Stimulated activated CD4-positive, alpha-beta T cell treated with anti-CD3 and anti-CD28 coated beads, Interleukin-4, amount 100 ng/mL, for 1 hour (primary cell): ENCODE data around the gene TENT5A.

Source experiments
- DNase-seq: peaks from one replicate; pipeline ENCODE4 v3.0.0-alpha.2; 2020

Gene TENT5A

DNA sequence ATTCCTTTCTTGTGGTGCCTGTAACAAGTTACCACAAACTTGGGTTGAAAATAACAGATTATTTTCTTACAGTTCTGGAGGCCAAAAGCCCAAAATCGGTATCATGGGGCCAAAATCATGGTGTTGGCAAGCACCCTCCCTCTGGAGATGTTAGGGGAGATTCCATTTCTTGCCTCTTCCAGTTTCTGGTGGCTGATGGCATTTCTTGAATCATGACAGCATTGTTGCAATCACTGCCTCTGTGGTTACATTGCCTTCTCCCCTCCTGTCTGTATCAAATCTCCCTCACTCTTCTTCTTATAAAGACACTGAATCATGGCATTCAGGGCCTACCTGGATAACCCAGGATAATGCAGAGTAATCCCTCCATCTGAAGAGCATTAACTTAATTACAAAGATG lies 17.9 kb upstream of the TENT5A start:
- DNase-seq, result no peak

DNA sequence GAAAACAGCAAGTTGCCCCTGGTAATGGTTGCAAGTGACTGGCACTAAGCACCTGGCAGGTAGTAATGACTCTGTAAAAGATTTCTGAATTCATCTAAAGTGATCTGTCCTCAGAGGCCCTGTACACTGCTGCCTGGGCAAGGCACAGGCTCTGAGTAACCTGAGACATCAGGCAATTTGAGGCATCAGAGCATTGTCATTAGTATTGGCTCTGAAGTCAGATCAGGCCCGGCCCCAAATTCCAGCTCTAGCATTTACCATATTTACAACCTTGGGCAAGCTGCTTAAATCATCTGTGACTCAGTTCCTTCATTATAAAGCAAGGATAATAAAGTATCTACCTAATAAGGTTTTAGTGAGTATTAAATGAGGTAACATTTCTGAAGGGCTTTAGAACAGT lies 17.3 kb upstream of the TENT5A start:
- no peak for DNase-seq

DNA sequence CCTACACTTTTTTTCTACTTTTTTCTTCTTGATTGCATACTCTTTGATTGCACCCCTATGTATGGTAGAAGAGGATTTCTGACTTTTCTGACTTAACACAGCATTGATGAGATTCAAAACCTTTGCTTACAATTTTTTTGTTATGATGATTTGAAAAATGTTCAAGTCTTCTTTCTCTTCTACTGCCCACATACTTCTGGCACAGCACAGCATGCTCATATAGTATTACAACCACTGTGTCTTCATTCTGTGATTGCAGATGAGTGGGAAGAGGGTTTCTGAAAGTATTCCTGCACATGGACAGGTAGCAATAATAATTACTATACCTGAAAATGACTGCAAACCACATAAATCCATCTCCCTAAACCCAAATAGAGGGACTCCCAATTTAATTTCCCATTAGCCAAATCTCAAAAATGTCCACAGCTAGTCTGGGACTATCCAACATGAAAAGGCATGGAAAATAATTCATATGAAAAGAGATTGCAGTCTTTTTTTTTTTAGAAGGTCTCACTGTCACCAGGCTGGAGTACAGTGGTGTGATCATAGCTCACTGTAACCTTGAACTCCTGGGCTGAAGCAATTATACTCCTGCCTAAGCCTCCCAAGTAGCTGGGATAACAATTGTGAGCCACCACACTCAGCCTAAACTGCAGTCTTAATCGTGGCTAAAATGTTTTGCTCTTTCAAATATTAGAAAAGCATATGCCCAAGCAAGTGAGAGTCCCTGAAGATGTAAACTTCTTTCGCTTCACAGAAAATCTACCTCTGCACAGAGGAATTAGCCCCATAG lies 15.9 kb upstream of the TENT5A start:
- no peak for DNase-seq

DNA sequence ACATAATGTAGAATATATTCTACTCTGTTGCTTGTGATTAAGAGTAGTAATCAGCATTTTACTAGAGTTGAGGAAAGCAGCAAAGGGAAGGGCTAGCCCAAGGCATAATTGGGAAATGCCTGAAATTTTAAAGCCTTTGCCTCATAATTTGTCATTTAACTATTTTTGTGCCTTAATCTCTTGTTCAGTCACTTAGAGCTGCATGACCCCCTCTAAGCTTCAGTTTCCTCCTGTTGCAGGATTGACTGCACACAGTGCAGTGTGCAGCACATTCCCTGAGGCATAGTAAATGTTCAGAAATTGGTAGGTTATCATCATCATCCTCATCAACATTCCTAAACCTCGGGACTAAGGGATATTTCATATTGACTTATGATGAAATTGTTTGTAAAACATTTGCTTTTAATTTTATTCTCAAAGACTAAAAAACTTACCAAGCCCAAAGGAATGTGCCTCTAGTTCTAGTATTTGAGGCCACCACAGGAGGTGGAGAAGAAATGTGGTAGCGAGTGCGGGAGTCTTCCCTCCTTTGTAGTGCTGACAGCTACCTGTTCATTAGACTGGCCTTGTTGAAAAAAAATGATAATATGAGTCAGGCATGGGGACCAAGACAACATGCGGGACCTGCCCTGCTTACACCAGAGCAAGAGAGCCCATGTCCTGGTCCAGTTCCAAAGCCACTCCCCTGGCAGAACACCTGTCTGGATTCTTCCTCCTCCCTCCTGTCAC lies 14.8 kb upstream of the TENT5A start:
- no peak for DNase-seq

DNA sequence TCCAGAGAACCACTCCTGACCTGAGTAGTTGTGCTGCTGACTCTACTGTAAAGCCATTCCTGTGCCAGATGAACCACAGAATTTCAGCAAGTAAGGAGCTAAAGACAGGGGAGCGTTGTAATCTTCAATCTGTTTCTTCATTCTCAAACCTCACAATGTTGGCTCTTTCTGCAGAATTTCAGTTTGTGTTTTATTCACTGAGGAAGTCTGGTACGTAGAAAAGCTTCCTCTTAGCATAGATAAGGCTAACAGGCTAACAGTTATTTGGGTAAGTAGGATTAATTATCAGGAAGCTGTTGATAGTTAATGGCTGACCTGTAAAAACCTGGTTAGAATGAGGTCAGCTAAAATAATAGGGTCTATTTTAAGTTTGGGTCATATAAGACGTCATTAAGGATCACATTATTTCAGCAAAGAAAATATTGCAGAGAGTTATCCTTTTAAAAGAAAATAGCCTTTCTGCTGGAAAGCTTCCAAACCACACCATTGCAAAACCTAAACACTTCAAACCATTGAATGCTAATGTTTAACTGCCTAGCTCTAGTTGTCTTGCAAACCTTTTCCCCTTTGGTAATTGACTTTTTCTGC lies 14.1 kb upstream of the TENT5A start:
- no peak for DNase-seq

DNA sequence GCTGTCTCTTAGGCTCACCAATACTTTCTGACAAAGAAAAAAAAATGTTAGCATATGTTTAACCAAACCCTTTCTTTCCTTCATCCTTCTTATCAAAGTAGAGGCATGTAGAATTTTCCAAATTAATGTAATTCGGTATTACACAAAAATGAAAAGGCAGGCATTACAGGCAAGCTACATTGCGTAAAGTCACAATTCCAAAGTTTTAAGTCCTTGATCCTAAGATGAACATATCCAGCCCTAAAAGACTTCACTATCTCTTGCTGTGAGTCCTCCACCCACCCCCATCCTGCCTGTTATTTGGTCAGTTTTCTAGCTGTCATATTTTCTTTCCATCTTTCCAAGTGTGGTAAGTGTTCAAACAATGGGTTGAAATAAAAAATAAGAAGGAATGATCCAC lies 12.1 kb upstream of the TENT5A start:
- DNase-seq, result no peak

DNA sequence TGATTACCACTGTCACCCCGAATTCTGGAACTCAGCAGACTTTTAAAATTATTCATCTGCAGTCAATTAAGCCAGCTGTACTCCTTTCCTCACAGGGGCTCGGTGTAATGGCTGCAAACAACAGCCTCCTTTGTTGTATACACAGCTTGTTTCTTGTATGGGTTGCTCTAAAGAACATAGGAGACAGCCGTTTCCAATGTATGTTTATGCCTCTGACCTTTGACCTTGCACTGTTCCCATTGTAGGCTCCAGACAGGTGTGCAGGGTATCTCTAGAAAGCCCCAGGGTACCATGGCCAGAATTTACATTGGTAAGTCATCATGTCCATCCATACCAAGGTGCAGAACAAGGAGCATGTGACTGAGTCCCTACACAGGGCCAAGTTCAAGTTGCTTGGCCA lies 11.5 kb upstream of the TENT5A start:
- DNase-seq, result no peak

DNA sequence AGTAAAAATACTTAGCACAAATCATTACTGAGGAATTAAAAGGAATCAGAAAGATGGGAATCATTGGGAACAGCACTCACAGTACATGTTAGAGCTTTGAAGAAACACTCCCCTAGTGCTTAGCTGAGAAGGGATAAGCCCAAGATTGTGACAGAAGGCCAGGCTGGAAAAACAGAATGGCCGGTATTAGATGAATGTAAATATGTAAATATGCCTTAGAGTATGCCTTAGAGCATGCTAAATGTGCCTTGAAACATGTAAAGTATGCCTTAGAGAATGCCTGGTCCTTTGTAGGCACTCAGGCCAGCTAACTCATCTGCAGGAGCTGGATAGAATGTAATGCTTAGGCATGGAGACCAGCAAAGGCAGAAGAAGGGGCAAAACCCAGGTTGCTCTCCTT lies 10.6 kb upstream of the TENT5A start:
- DNase-seq, result no peak

DNA sequence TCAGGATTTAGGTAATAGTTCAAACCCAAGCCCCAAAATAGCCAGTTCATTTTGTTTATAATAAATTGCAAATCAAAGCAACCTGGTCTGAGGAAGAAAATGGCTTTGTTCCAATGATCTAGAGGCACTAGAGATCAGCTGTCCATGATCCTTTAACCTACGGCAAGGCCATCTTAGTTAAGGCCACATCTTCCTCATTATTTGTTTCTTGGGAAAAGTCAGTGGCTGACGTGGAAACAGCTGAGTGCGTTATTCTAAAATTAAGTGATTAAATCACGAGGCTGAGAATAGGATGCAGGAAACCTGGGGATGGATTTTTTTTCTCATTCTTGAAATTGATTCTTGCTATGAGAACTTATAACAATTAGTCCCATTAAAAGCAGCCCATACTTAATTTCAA lies 10.1 kb upstream of the TENT5A start:
- no peak for DNase-seq

DNA sequence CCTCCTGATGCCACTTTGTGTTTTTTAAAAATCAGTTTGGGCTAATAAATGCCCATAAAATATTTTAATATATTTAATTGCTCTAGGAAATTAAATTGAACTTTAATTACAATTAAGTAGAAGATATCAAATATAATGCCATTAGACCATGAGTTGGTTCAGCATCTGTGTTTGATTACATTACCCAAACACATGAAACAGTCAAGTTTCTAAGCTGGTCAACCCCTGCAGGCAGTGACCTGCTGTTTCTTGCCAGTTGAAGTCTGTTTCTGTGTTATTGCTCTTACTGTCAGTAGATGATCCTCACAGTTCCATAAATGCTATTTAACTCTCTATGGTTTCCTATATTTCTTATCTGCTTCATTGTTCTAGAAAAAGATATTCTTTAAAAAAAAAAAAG lies 9.7 kb upstream of the TENT5A start:
- DNase-seq, result no peak

DNA sequence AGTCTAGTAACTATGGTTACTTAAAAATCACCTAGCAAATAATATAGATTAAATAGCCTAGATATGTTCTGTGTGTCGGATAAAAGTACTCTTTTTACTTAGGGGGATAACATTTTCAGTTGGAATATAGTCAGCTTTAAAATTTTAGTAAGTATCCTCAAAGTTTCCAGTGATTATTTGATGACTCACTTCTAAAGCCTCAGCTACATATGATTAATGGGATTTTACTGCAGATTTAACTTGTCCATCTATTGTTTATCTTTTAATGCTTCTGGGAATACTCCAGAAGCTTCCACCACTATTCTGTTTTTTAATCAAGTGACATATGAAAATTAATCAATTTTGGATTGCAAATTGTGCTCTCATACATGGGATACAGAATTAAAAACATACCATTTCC lies 8.7 kb upstream of the TENT5A start:
- no peak for DNase-seq

DNA sequence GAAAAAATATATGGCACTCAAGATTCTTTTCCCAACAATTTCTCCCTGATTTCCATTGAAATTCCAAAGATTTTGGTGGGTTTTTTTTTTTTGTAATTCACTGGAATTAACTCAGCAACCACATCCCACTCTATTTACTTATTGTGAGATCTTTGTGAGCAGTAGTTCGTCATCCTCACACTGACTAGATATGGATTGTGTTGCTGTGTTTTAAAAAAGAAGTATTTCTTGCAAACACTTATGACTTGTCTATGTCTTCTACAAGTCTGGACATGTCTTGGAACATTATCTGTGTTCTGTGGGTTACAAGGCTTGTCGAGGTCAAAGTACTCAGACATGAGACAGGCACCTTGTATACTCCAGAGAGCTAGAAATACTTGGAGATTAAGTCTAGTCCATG lies 7.3 kb upstream of the TENT5A start:
- no peak for DNase-seq

DNA sequence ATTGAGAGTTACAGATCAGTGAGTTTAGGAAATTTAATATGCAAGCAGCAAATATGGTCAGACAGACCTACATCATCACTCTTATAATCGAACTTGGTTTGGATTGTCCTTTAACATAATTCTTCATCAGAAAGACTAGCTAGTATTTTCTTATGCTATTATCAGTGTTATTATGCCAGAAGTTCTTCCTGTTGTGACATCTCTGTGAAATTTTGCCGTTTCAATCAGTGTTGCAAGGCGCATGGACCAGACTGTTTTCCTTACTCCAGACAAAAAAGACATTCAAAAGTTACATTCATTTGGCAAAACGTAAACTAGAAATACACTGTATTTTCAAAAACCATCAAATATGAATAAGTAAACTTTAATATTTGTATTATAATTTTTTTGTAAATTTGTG lies 5.7 kb upstream of the TENT5A start:
- DNase-seq, result no peak

DNA sequence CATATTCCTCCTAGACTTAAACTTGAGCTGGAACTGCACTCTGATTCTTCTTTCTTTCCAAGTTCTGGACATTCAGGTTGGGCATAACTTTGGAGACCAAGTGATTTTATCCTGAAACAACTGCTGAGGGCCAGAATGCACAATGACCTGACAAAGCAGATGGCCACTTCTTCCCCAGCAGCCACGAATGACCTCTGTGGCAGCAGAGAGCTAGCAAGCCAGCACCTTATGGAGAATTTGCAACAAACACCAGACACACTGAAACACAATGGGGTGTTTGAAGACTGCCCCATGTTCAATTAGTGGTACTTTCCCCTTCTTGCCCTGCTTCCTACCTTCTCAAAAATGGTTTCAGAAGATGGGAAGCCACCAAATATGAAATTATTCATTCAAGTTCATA lies 4.2 kb upstream of the TENT5A start:
- DNase-seq, result no peak

DNA sequence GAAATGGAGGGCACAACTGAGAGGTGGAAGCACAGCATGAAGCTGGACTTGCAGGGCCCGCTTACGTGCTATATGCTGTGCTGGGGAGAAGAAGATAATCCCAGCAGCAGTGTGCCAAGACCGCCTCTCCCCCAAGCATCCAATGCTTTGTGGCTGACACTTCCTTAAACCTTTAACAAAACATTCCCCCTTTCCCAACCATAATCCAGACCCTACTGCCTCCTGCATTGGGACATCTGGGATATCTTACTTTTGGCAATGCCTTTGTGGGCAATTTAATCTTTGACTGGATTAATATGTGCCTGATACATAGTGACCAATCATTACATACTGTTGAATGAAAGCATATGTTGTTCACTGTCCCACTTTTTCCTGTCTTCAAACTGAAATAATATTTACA lies 3.1 kb upstream of the TENT5A start:
- DNase-seq, result no peak

DNA sequence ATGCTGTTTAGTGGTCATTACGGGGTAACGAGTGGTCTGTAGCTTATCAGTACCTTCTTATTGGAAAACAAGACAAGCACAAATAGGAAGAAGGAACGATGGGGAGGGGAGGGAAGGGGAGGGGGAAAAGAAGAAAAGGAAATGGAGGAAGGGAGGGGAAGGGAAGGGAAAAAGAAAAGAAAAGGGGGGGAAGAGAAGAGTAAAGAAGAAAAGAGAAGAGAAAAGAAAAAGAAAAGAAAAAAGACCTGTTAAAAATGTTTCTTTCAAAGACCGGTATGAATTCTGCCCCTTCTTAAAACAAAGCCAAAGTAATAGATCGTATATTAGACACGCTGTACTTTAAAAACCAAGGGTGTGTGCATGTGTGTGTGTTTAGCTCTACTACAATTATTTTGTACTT lies 2.4 kb upstream of the TENT5A start:
- DNase-seq, result no peak

DNA sequence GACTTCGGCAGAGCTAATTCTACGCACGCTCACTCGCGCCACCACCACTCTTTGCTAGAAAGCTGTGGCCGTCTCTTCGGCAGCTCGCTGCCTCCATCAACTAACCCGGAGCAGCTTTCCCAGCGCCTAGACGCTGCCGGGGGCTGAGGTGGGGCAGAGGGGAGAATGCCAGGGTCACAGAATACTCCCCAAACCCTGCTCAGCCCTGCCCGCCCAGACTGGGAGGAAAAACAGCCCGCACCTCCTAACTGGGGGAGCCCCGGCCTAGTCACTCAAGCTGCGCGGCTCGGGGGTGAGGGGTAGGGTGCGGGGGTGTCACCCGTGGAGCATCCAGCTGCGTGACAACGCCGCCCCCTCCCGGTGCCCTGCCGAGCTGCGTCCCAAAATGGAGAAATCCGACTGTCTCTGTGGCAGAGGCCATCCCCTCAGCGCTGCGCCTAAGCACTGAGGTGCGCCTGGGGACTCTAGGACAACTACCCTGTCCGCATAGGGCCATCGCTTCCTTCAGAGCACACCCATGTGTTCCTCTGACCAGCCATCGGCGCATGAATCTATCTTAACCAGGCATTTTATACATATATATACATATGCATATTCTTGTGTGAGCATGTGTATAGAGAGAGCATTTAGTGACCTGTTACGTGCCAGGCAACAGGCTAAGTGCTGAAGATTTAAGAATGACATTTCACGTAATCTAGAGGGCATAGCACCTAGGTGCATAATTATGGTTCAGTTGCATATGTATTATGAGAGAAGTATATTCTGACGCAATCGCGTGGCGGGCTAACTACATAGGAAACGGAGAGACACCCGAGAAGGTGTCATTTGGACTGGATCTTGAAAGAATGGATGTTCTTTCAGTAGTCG lies 1.5 kb upstream of the TENT5A start:
- DNase-seq, result peak; percentile 90

DNA sequence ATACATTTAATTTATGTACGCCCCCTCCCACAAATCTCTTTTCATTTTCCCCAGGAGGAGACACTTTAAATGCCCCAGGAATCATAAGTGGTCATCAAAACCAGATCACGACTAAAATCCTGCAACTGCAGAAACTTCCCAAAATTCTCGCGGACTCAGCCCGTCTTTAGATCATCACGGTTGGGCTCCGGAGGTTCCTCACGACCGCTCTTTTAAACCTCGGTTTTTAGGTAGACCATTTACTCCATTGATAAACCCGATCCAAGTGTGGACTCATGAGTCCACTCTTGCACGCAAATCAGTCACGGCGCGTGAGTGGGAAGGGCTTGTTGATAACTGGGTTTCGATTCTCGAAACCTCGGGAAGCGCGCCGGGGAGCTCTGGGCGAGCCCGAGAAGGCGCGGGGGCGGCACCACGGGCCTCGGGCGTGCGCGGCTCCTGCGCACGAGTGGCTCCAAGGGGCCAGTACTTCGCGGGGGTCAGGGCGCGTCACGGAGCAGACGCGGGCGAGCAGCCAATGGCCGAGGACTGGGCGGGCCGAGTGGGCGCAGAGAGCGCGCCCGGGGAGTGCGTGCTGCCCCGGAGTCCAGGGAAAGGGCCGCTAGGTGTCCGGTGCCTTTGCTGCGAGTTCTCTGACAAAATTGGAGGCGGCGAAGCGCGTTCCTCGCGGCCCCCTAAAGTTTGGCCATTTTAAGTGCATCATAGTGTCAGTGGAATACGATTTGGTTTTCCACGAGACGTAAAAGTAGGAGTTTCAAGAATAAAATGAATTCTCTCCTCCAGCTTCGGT lies 635 bp upstream of the TENT5A start:
- DNase-seq, result peak; percentile 60

DNA sequence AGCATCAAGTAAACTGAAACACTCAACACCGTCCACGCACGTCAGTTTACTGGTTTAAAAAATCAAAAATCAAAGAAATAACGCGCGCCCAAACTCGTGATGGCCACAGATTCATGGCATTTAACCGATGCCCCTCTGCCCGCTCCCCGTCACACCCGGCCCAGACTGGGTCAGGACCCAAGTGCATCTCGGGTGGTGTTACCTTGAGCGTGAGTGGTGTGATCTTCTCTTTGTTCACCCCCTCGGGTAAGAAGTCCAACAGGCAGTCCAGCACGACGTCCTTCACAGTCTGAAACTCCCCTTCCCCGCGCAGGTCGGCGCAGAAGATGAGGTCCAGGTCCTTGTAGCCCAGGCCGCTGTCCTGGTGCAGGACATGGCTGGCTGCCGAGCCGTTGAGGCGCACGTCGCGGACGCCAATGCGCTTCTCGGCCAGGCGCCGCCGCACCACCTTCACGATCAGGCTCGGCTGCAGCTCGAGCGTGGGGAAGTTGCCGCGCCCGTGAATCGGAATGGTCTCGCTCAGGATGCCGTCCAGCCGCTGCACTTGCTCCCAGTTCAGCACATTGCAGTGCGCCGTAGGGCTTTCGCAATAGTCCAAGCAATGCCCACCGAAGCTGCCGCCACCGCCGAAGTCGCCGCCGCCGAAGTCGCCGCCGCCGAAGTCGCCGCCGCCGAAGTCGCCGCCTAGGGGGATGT lies 945 bp downstream of the TENT5A start:
- peak; percentile 47 for DNase-seq

DNA sequence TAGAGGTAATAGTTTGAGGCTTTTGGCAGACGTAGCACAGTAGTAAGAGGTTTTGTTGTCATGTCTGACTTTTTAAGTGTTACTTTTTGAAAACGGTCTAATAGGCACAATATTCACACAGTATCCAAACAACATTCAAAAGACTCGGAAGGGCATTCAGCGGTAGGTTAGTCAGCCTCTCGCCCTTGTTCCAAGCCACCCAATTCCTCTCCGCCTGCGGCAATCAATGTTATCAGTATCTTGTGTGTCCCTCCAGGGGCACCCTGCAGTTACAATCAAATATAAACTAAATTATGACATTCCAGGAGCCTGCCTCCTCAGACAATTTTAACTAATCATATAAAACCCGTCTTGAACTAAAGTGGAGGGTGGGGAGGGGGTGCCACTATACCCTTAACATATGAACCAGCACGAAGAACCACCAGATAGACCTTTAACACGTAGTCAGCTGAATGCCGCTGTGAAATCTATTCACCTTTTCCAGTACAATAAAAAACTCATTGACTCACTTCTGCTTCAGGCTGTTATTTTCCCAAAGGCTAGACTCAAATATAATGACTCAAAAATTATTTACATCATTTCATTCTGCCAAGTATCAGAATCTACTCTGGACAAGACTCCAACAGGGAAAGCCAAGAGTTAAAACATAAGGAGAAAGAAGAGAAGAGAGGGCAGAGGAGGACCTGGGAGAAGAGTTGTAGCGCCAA lies 1.6 kb downstream of the TENT5A start:
- DNase-seq, result no peak

DNA sequence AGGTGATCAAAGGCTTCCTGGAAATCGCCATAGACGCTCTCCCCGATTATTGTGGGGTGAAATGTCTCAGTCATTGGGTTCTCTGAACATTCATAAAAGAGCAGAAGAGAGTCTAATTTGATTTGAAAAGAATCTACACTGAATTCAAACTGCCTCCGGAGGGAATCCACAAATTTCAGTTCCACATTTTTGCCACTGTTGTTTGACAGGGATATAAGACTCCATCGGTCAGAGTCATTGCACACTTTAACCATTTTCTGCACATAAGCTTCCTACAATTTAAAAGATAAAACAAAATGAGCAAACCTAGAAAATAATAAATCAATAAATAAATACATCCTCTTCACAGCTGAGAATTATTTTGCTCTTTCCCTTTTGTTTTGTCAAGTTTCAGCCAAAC lies 2.3 kb downstream of the TENT5A start:
- no peak for DNase-seq
